ENCODE data around the gene CCDC78. TPM values are rescaled to one million over a fixed set of nuclear protein-coding genes. Genes with fewer than 3 reads are reported as not detected.

CCDC78 gene
- total and polyA plus RNA-seq, 3 donors from 2014 or later, result 3.2 to 6.1 (median 5.7) TPM

- no peak for DNase-seq
- intact Hi-C loops (cut with DNase I; ENCODE audit: low total_unique reads), result no loop called here
- H3K36me3 ChIP-seq (ENCODE audit: low read depth, missing control alignments), result no peaks in the 10 kb centered on the region
- 76 to 89% methylated on average over 6 to 34 of the region's 37 CpGs for WGBS, 2 donors
- no peaks in the 10 kb centered on the region for H3K9me3 ChIP-seq
- H3K27me3 ChIP-seq, result no peaks in the 10 kb centered on the region
- H3K4me1 ChIP-seq, result peaks cover 16% of the 10 kb centered on the region
- TF ChIP-seq CTCF (IDR thresholded peaks at IDR 0.05) (no peak), POLR2A (IDR thresholded peaks at IDR 0.05) (no peak)
- H3K27ac ChIP-seq, result no peak overlapping the region
- no peak overlapping the region for H3K4me3 ChIP-seq
Observed at GRCh38 chr16:729768-730665, 3.8 kb upstream of the CCDC78 start.

- H3K4me3 ChIP-seq, result peak overlapping the region in 1 of 2 donors; percentile 58
- no peaks in the 10 kb centered on the region for H3K36me3 ChIP-seq (ENCODE audit: low read depth, missing control alignments)
- no peak for TF ChIP-seq CTCF (IDR thresholded peaks at IDR 0.05)
- no peak for TF ChIP-seq POLR2A (IDR thresholded peaks at IDR 0.05)
- no peaks in the 10 kb centered on the region for H3K27me3 ChIP-seq
- no peak overlapping the region for H3K27ac ChIP-seq
- no peak for DNase-seq
- WGBS, 2 donors, result 60 to 73% methylated on average over 21 to 55 of the region's 55 CpGs
- intact Hi-C loops (cut with DNase I; ENCODE audit: low total_unique reads), result no loop called here
- peaks cover 16% of the 10 kb centered on the region for H3K4me1 ChIP-seq
- H3K9me3 ChIP-seq, result no peaks in the 10 kb centered on the region
Observed at GRCh38 chr16:728890-729744, 2.9 kb upstream of the CCDC78 start.

GRCh38 chr16:728131-728889 is 2.1 kb upstream of the CCDC78 start:
- peak; percentile 78 for DNase-seq
- Histone ChIP-seq H3K27ac (no peak overlapping the region), H3K36me3 (ENCODE audit: low read depth, missing control alignments) (no peaks in the 10 kb centered on the region), H3K4me1 (peaks cover 16% of the 10 kb centered on the region), H3K27me3 (no peaks in the 10 kb centered on the region), H3K4me3 (peak overlapping the region; percentile 6 to 58), H3K9me3 (no peaks in the 10 kb centered on the region)
- WGBS, 2 donors, result 0 to 2% methylated on average over 3 to 26 of the region's 80 CpGs
- intact Hi-C loops (cut with DNase I; ENCODE audit: low total_unique reads), result no loop called here
- no peak for TF ChIP-seq POLR2A (IDR thresholded peaks at IDR 0.05)
- no peak for TF ChIP-seq CTCF (IDR thresholded peaks at IDR 0.05)

- Histone ChIP-seq H3K27me3 (no peaks in the 10 kb centered on the region), H3K4me3 (peak overlapping the region; percentile 43 to 58), H3K36me3 (ENCODE audit: low read depth, missing control alignments) (no peaks in the 10 kb centered on the region), H3K9me3 (no peaks in the 10 kb centered on the region), H3K4me1 (peaks cover 16% of the 10 kb centered on the region), H3K27ac (no peak overlapping the region)
- intact Hi-C loops (cut with DNase I; ENCODE audit: low total_unique reads), result no loop called here
- 1 to 3% methylated on average over 14 to 46 of the region's 61 CpGs for WGBS, 2 donors
- TF ChIP-seq POLR2A (IDR thresholded peaks at IDR 0.05), result no peak
- TF ChIP-seq CTCF (IDR thresholded peaks at IDR 0.05), result no peak
- DNase-seq, result no peak
Observed at GRCh38 chr16:727291-727977, 1.2 kb upstream of the CCDC78 start.
